Neural cell (in vitro differentiated cells): ENCODE data around the gene MXRA7. TPM values are rescaled to one million over a fixed set of nuclear protein-coding genes. Genes with fewer than 3 reads are reported as not detected.

Experiments used
- H2AFZ ChIP-seq: fragments of 200-600, 300-800 bp; sonication (generic), shearing (Covaris generic); 2 replicates; pipeline ENCODE4 v1.6.0; 2014; ENCODE audit warnings: low read depth, mild to moderate bottlenecking, antibody characterized with exemption, low read length, moderate library complexity
- H3F3A ChIP-seq: fragments of 200-600 bp; shearing (Covaris generic); 2 replicates; pipeline ENCODE4 v1.6.1; 2016; ENCODE audit warnings: mild to moderate bottlenecking, moderate library complexity, mixed read lengths, antibody characterized with exemption, low read length; ENCODE audit not compliant: insufficient read depth, poor library complexity, severe bottlenecking
- H3K27ac ChIP-seq: fragments of 200-600, 300-800 bp; sonication (generic), shearing (Covaris generic); 2 replicates; pipeline ENCODE4 v1.5.1; 2014; ENCODE audit warnings: mild to moderate bottlenecking, low read length, moderate library complexity
- H3K27me3 ChIP-seq: fragments of 300-800, 200-600 bp; sonication (generic), shearing (Covaris generic); 2 replicates; pipeline ENCODE4 v1.6.0; 2014; ENCODE audit warnings: mild to moderate bottlenecking, low read depth, low read length, moderate library complexity; ENCODE audit not compliant: insufficient read depth
- H3K36me3 ChIP-seq: fragments of 300-800, 200-600 bp; sonication (generic), shearing (Covaris generic); 2 replicates; pipeline ENCODE4 v1.5.1; 2014; ENCODE audit warnings: mild to moderate bottlenecking, antibody characterized with exemption, low read length, moderate library complexity; ENCODE audit not compliant: insufficient read depth
- H3K4me2 ChIP-seq: fragments of 300-800, 200-600 bp; sonication (generic), shearing (Covaris generic); 2 replicates; pipeline ENCODE4 v1.6.0; 2014; ENCODE audit warnings: mild to moderate bottlenecking, low read length
- H3K4me3 ChIP-seq: fragments of 300-800, 200-600 bp; sonication (generic), shearing (Covaris generic); 2 replicates; pipeline ENCODE4 v1.5.1; 2014; ENCODE audit warnings: mild to moderate bottlenecking, low read length, moderate library complexity
- H3K79me2 ChIP-seq: fragments of 200-600 bp; shearing (Covaris generic); replicated peaks from 2 replicates; pipeline ENCODE4 v1.6.0; 2014; ENCODE audit warnings: mild to moderate bottlenecking, low read length, moderate library complexity; ENCODE audit not compliant: insufficient read depth
- H3K9ac ChIP-seq: fragments of 300-800, 200-600 bp; sonication (generic), shearing (Covaris generic); 2 replicates; pipeline ENCODE4 v1.6.1; 2016; ENCODE audit warnings: mild to moderate bottlenecking, low read length, mixed read lengths
- H3K9me2 ChIP-seq: fragments of 200-600 bp; shearing (Covaris generic); 2 replicates; pipeline ENCODE4 v1.6.1; 2016; ENCODE audit warnings: mild to moderate bottlenecking, low read length, mixed read lengths; ENCODE audit not compliant: insufficient read depth
- H3K9me3 ChIP-seq: fragments of 200-600, 300-800 bp; sonication (generic), shearing (Covaris generic); 2 replicates; pipeline ENCODE4 v1.6.1; 2016; ENCODE audit warnings: mild to moderate bottlenecking, mixed run types, low read length, moderate library complexity, mixed read lengths
- H4K20me1 ChIP-seq: fragments of 200-600 bp; shearing (Covaris generic); 2 replicates; pipeline ENCODE4 v1.6.1; 2016; ENCODE audit warnings: mild to moderate bottlenecking, mixed run types; ENCODE audit not compliant: insufficient read depth
- CTCF ChIP-seq: fragments of 450-650 bp; IDR thresholded peaks from 2 replicates; pipeline ENCODE4 v1.5.1; 2014; ENCODE audit warnings: antibody characterized with exemption, mild to moderate bottlenecking, moderate library complexity; ENCODE audit not compliant: poor library complexity, severe bottlenecking
- EP300 ChIP-seq: fragments of 450-650 bp; conservative IDR thresholded peaks from 2 replicates; pipeline ENCODE4 v1.6.1; 2014; ENCODE audit warnings: antibody characterized with exemption, mild to moderate bottlenecking, moderate library complexity; ENCODE audit not compliant: poor library complexity, severe bottlenecking
- EZH2 ChIP-seq: fragments of 200-600, 300-800 bp; shearing (Covaris generic), sonication (generic); IDR thresholded peaks from 2 replicates; pipeline ENCODE4 v1.6.1; 2014; ENCODE audit warnings: antibody characterized with exemption, low read length, borderline replicate concordance, mild to moderate bottlenecking; ENCODE audit not compliant: insufficient read depth, poor library complexity, severe bottlenecking
- MXI1 ChIP-seq: fragments of 450-650 bp; conservative IDR thresholded peaks from 2 replicates; pipeline ENCODE4 v1.6.1; 2014; ENCODE audit warnings: antibody characterized with exemption, mild to moderate bottlenecking; ENCODE audit not compliant: poor library complexity, severe bottlenecking
- POLR2AphosphoS5 ChIP-seq: IDR thresholded peaks from 2 replicates; pipeline ENCODE4 v1.6.1; 2012
- RAD21 ChIP-seq: fragments of 450-650 bp; conservative IDR thresholded peaks from 2 replicates; pipeline ENCODE4 v1.6.1; 2014; ENCODE audit warnings: antibody characterized with exemption, mild to moderate bottlenecking, moderate library complexity
- SMC3 ChIP-seq: fragments of 450-650 bp; conservative IDR thresholded peaks from 2 replicates; pipeline ENCODE4 v1.6.1; 2014; ENCODE audit warnings: antibody characterized with exemption, mild to moderate bottlenecking, moderate library complexity; ENCODE audit not compliant: poor library complexity
- TAF1 ChIP-seq: IDR thresholded peaks from 2 replicates; pipeline ENCODE4 v1.6.1; 2012; ENCODE audit warnings: low read depth
- polyA plus RNA-seq: library from polyadenylated mRNA; depleted of rRNA; stranded (reverse); fragments of >200 nt; gene quantifications from 2 replicates; pipeline ENCODE4 v1.2.3, GENCODE V29; 2014
- TF ChIP-seq, protein P1 (sequence below): IDR thresholded peaks from 2 replicates; pipeline ENCODE4 v1.6.1; 2012; ENCODE audit warnings: borderline replicate concordance

The MXRA7 gene
- polyA plus RNA-seq, 1 donor from 2014 or later: 143 TPM

DNA sequence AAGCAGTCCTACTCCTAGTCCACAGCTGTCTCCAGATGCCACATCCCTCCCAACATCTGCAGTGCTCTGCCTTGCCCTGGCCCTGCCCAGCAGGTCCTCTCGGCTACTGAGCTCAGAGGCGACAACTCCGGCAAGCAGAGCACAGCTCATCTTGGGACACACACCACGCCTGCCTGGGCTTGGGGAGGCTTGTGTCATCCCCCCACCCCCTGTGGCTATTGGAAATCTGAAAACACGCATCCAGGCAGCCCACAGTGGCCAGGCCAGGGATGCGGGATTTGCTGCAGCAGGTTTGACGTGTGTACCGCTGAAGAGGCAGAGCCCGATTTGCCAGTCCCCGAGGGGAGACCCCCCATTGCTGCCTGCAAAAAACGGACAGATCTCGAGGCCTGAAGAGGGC, 25.4 kb downstream of the MXRA7 start:
- H3K27ac ChIP-seq: no peak overlapping the region
- no peaks in the 10 kb centered on the region for H4K20me1 ChIP-seq
- no peaks in the 10 kb centered on the region for H3K27me3 ChIP-seq

DNA sequence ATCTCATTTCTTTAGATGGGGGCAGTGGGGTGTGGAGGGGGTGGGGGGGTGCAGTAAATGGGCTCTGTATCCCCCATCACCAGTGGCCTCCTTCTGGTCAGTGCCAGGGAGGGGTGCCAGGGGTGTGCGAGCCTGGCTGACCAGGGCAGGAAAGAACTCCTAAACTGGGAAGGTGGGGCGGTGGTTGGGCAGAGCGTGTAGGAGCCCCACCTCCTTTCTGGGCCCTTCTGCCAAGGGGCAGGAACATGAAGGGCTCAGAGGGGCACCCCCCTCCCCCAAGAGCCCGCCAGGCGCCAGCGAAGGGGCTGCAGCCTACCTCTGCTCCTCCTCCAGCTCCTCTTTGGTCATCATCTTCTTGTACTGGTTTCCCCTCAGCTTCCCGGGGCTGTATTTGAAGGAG, 26.0 kb downstream of the MXRA7 start:
- no peaks in the 10 kb centered on the region for H3K27me3 ChIP-seq
- H3K9ac ChIP-seq: no peak overlapping the region
- no peaks in the 10 kb centered on the region for H3F3A ChIP-seq
- H3K36me3 ChIP-seq: no peaks in the 10 kb centered on the region
- H2AFZ ChIP-seq: no peak overlapping the region
- no peaks in the 10 kb centered on the region for H3K9me3 ChIP-seq
- H3K79me2 ChIP-seq: no peaks in the 10 kb centered on the region
- H3K9me2 ChIP-seq: no peaks in the 10 kb centered on the region
- TF ChIP-seq, protein P1, sequence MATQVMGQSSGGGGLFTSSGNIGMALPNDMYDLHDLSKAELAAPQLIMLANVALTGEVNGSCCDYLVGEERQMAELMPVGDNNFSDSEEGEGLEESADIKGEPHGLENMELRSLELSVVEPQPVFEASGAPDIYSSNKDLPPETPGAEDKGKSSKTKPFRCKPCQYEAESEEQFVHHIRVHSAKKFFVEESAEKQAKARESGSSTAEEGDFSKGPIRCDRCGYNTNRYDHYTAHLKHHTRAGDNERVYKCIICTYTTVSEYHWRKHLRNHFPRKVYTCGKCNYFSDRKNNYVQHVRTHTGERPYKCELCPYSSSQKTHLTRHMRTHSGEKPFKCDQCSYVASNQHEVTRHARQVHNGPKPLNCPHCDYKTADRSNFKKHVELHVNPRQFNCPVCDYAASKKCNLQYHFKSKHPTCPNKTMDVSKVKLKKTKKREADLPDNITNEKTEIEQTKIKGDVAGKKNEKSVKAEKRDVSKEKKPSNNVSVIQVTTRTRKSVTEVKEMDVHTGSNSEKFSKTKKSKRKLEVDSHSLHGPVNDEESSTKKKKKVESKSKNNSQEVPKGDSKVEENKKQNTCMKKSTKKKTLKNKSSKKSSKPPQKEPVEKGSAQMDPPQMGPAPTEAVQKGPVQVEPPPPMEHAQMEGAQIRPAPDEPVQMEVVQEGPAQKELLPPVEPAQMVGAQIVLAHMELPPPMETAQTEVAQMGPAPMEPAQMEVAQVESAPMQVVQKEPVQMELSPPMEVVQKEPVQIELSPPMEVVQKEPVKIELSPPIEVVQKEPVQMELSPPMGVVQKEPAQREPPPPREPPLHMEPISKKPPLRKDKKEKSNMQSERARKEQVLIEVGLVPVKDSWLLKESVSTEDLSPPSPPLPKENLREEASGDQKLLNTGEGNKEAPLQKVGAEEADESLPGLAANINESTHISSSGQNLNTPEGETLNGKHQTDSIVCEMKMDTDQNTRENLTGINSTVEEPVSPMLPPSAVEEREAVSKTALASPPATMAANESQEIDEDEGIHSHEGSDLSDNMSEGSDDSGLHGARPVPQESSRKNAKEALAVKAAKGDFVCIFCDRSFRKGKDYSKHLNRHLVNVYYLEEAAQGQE: no peak
- no peak for TF ChIP-seq SMC3
- no peak for TF ChIP-seq EZH2
- no peak for TF ChIP-seq POLR2AphosphoS5
- no peak for TF ChIP-seq EP300
- TF ChIP-seq TAF1: no peak
- no peak for TF ChIP-seq MXI1
- TF ChIP-seq RAD21: no peak
- no peak for TF ChIP-seq CTCF
- H3K27ac ChIP-seq: no peak overlapping the region
- H3K4me2 ChIP-seq: no peak overlapping the region
- H4K20me1 ChIP-seq: no peaks in the 10 kb centered on the region
- H3K4me3 ChIP-seq: no peak overlapping the region

More for the DNA sequence above, 25.4 kb downstream of the MXRA7 start:
- Histone ChIP-seq H3K4me3 (no peak overlapping the region), H3K79me2 (no peaks in the 10 kb centered on the region), H3K9ac (no peak overlapping the region), H2AFZ (no peak overlapping the region), H3F3A (no peaks in the 10 kb centered on the region), H3K9me3 (no peaks in the 10 kb centered on the region), H3K9me2 (no peaks in the 10 kb centered on the region), H3K4me2 (no peak overlapping the region), H3K36me3 (no peaks in the 10 kb centered on the region)
- TF ChIP-seq, protein P1: no peak
- no peak for TF ChIP-seq SMC3
